A549 (cell line): ENCODE data around the gene SLC1A3. TPM values are rescaled to one million over a fixed set of nuclear protein-coding genes. Genes with fewer than 3 reads are reported as not detected.

ENCODE experiments used
- ATAC-seq, 2 experiments: fragments of 200-7000 bp in 1 of 2; fragments of >200 bp in 1 of 2; cut with Nextera tagmentation in 1 of 2; cut with Tn5 transposase in 1 of 2; 3 replicates each; pipeline versions ENCODE4 v1.8.0 to v1.9.1; 2018 to 2020; ENCODE audit warnings: mild to moderate bottlenecking in 1 of 2, moderate library complexity in 1 of 2
- CTCF ChIA-PET: fragments of 300-600 bp; sonication (Branson Sonifier 250); formaldehyde crosslinking; extraction: SDS; loops from one replicate; lab custom pipeline; 2021; ENCODE audit warnings: antibody characterized with exemption, inconsistent platforms; lab: Yijun Ruan, JAX
- POLR2A ChIA-PET: fragments of 350-600 bp; formaldehyde crosslinking; extraction: SDS; loops from one replicate; lab custom pipeline; 2021; ENCODE audit warnings: antibody characterized with exemption, inconsistent platforms; lab: Yijun Ruan, JAX
- DNase-seq, 2 experiments: peaks; one replicate each; pipeline versions ENCODE4 v3.0.0 to v3.0.0-alpha.2; 2011 to 2016; ENCODE audit warnings: low read depth in 1 of 2, low spot score in 1 of 2
- FAIRE-seq: peaks from 2 replicates; lab custom pipeline; 2011; peaks lifted over from hg19 to GRCh38; lab: Jason Lieb, UNC
- H3K27ac ChIP-seq, 2 experiments: fragments of >200 bp; sonication (Bioruptor Twin); formaldehyde crosslinking; 3 replicates each; pipeline ENCODE4 v1.5.1; 2016 to 2017
- H3K4me1 ChIP-seq: fragments of >200 bp; sonication (Bioruptor Twin); formaldehyde crosslinking; 3 replicates; pipeline ENCODE4 v1.6.1; 2016
- H3K4me2 ChIP-seq: fragments of >200 bp; sonication (Bioruptor Twin); formaldehyde crosslinking; 3 replicates; pipeline ENCODE4 v1.6.1; 2016
- H3K4me3 ChIP-seq: fragments of >200 bp; sonication (Bioruptor Twin); formaldehyde crosslinking; 3 replicates; pipeline ENCODE4 v1.5.1; 2016
- H3K9me3 ChIP-seq: fragments of >200 bp; sonication (Bioruptor Twin); formaldehyde crosslinking; 3 replicates; pipeline ENCODE4 v1.6.1; 2016
- ATOH8 ChIP-seq: fragments of 250-450 bp; sonication (Bioruptor Pico); IDR thresholded peaks from 2 replicates; pipeline ENCODE4 v1.5.0; 2020; ENCODE audit warnings: low read depth, mild to moderate bottlenecking, moderate library complexity
- EHF ChIP-seq: fragments of 250-450 bp; sonication (Bioruptor Pico); IDR thresholded peaks from 2 replicates; pipeline ENCODE4 v1.5.0; 2020; ENCODE audit warnings: mild to moderate bottlenecking
- EP300 ChIP-seq, 2 experiments: fragments of >200 bp; sonication (Bioruptor Twin); formaldehyde crosslinking; IDR thresholded peaks; 2 replicates in 1 of 2; 3 replicates in 1 of 2; pipeline ENCODE4 v1.6.1; 2016 to 2017
- FOSB ChIP-seq: fragments of 250-450 bp; sonication (Bioruptor Pico); IDR thresholded peaks from 2 replicates; pipeline ENCODE4 v1.5.0; 2020; ENCODE audit warnings: mild to moderate bottlenecking, moderate library complexity
- GATA3 ChIP-seq: IDR thresholded peaks from 2 replicates; pipeline ENCODE4 v1.6.1; 2012; ENCODE audit warnings: borderline replicate concordance
- HOXB5 ChIP-seq: fragments of 250-450 bp; sonication (Bioruptor Pico); IDR thresholded peaks from 2 replicates; pipeline ENCODE4 v1.5.0; 2020; ENCODE audit warnings: mild to moderate bottlenecking, moderate library complexity
- JUN ChIP-seq, 2 experiments: fragments of >200 bp; sonication (Bioruptor Twin); formaldehyde crosslinking; IDR thresholded peaks; 2 replicates in 1 of 2; 3 replicates in 1 of 2; pipeline ENCODE4 v1.6.1; 2016 to 2017
- KDM1A ChIP-seq: fragments of 200-600 bp; sonication (generic); IDR thresholded peaks from 2 replicates; pipeline ENCODE4 v1.6.1; 2016; ENCODE audit warnings: low read depth, mild to moderate bottlenecking
- KDM5A ChIP-seq: fragments of 200-600 bp; sonication (generic); IDR thresholded peaks from 2 replicates; pipeline ENCODE4 v1.6.1; 2016; ENCODE audit warnings: antibody characterized with exemption, mild to moderate bottlenecking
- MAFK ChIP-seq: fragments of 450-650 bp; IDR thresholded peaks from 2 replicates; pipeline ENCODE4 v1.6.1; 2014; ENCODE audit not compliant: partially characterized antibody
- NFE2L2 ChIP-seq: fragments of 150-350 bp; conservative IDR thresholded peaks from 2 replicates; pipeline ENCODE4 v1.6.1; 2014; ENCODE audit warnings: low read length
- NR3C1 ChIP-seq: fragments of >200 bp; sonication (Bioruptor Twin); formaldehyde crosslinking; IDR thresholded peaks from 3 replicates; pipeline ENCODE4 v1.6.1; 2017
- POLR2AphosphoS2 ChIP-seq: conservative IDR thresholded peaks from 2 replicates; pipeline ENCODE4 v1.6.1; 2012; ENCODE audit warnings: low read length, improper control_type of control experiment, inconsistent platforms
- RAD21 ChIP-seq, 2 experiments: fragments of >200 bp in 1 of 2; sonication (Bioruptor Twin) in 1 of 2; formaldehyde crosslinking in 1 of 2; IDR thresholded peaks in 1 of 2; conservative IDR thresholded peaks in 1 of 2; 2 replicates in 1 of 2; 3 replicates in 1 of 2; pipeline ENCODE4 v1.6.1; 2012 to 2018; ENCODE audit warnings: inconsistent platforms in 1 of 2
- RNF2 ChIP-seq: fragments of 200-600 bp; sonication (generic); IDR thresholded peaks from 2 replicates; pipeline ENCODE4 v1.6.1; 2016; ENCODE audit warnings: low read depth, mild to moderate bottlenecking, antibody characterized with exemption, moderate library complexity, borderline replicate concordance
- SMC3 ChIP-seq: fragments of >200 bp; sonication (Bioruptor Twin); formaldehyde crosslinking; IDR thresholded peaks from 3 replicates; pipeline ENCODE4 v1.6.1; 2018; ENCODE audit warnings: inconsistent platforms
- ZNF302 ChIP-seq: fragments of 250-450 bp; sonication (Bioruptor Pico); IDR thresholded peaks from 2 replicates; pipeline ENCODE4 v1.9.0; 2021; ENCODE audit warnings: inconsistent platforms, mild to moderate bottlenecking, moderate library complexity
- ZSCAN20 ChIP-seq: fragments of 250-450 bp; sonication (Bioruptor Pico); IDR thresholded peaks from 2 replicates; pipeline ENCODE4 v1.8.0; 2022; ENCODE audit warnings: mild to moderate bottlenecking, moderate library complexity
- WGBS: methylation state at CpG from one replicate; pipeline ENCODE4 v1.1.6; 2017; ENCODE audit errors: missing lambda C conversion rate; 5-methylcytosine and 5-hydroxymethylcytosine counted together
- polyA plus RNA-seq, 4 experiments: library from polyadenylated mRNA; depleted of rRNA in 3 of 4; stranded (reverse); fragments of >200 nt; fragmentation: RNase III in 1 of 4; extraction: RNeasy Plus Mini Kit Qiagen cat#74134 plus additional on column Dnase treatment in 1 of 4; gene quantifications; 2 replicates in 3 of 4; 3 replicates in 1 of 4; pipeline ENCODE4 v1.2.3, GENCODE V29; 2011 to 2017
- TF ChIP-seq, protein P1 (sequence below): IDR thresholded peaks from 2 replicates; pipeline ENCODE4 v1.6.1; 2012
- TF ChIP-seq, protein P2 (sequence below): fragments of 150-350 bp; IDR thresholded peaks from 2 replicates; pipeline ENCODE4 v1.6.1; 2014; ENCODE audit warnings: low read depth, mild to moderate bottlenecking, low read length
- TF ChIP-seq, protein P3 (sequence below): fragments of 200-600 bp; sonication (generic); IDR thresholded peaks from 2 replicates; pipeline ENCODE4 v1.6.1; 2016; ENCODE audit warnings: antibody characterized with exemption, mild to moderate bottlenecking, moderate library complexity

The SLC1A3 gene
- polyA plus RNA-seq, 2 of the 4 experiments (the other 2 are of a cell fraction) = not detected

DNA sequence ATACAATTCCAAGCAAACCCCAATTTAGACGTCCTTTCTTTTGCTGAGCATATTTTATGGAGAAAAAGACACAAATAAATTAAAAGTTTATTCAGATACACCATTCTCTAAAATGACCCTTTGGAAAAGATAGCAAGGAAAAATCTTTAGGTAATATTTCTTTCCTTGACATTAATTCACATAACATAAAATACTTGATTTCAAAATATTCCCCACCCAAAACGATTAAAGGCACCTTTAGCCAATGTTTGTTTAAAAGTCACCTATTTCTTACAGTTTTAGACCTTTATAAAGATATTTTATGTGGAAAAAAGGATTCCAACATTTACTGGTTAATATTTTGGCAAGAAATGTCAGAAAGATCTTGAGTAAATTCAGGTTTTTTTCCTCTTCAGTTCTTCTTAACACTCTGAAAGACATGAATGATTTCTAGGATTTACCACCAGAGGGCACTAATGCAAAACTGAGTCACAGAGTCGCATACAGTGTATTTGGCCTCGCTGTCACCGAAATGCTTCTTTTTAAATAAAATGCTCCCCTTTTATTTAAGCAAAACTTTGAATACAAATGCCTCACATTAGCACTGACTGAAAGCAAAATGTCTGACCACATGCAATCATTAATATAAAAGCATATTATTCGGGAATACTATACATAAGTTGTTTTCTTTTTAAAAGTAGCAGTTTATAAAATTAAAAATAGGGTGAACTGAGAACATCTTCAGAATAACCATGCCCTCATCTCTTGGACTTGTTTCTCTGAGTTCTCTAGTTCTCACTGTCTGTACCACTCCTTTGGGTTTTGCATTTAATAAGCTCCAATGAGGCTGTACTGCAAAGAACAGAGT, 122.5 kb downstream of the SLC1A3 start (continued):
- TF ChIP-seq NFE2L2 (no peak), POLR2AphosphoS2 (no peak), GATA3 (no peak), RAD21 (conservative IDR thresholded peaks at IDR 0.05 in 1 of 2, IDR thresholded peaks at IDR 0.05 in 1 of 2) (peak; percentile 43 to 49; a peak in 4 of 5 replicates), KDM5A (no peak), ATOH8 (CRISPR knock-in tag) (no peak), SMC3 (peak; percentile 53; the same call in 2 of the 3 replicates)
- TF ChIP-seq, protein P1, sequence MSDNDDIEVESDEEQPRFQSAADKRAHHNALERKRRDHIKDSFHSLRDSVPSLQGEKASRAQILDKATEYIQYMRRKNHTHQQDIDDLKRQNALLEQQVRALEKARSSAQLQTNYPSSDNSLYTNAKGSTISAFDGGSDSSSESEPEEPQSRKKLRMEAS = no peak

DNA sequence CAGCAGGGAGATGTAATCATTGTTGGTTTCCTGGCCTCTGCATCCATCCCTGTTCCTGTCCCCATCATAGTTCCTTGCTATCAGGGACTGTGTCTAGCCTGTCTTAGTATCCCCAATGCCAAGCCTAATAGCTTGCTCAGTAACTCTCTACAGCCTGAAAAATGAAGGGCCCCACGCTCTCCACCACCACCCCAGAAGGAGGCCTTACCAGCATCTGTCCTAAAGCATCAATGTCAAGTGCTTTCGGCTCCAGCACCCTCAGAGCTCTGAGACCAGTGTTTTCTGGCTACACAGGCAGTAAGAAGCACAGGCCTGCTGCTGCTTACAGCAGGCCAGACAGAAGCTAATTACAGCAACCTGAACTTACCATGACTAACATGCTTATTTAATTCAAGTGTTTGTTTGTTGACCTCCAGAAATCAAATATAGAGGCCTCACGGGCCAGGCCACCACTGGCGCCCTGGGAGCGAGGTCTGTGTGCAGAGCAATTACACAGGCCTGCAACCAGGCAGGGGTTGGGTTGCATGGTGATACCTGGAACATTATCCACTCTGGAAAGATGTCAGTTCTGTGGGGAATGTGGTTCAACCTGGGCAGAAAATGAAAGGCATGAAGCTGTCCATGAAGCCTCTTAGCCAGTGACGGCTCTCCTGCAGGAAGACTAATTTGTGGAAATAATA, 124.3 kb downstream of the SLC1A3 start:
- H3K4me2 ChIP-seq = no peak overlapping the region
- POLR2A ChIA-PET = interaction anchor here (0.6 kb wide), 1 partner anchor 96 kb away, joined by 5 read pairs; no protein-coding TSS in a partner anchor
- no peaks in the 10 kb centered on the region for H3K9me3 ChIP-seq
- H3K4me1 ChIP-seq = no peaks in the 10 kb centered on the region
- ATAC-seq = no peak
- 67% methylated on average over 6 of the region's 6 CpGs for WGBS
- no peak overlapping the region for H3K27ac ChIP-seq
- DNase-seq = no peak
- no peak for FAIRE-seq
- TF ChIP-seq JUN (IDR thresholded peaks at IDR 0.05) (no peak), EP300 (IDR thresholded peaks at IDR 0.05) (no peak), MAFK (no peak), RNF2 (no peak), NR3C1 (no peak), ZNF302 (CRISPR knock-in tag) (no peak), KDM1A (no peak), ZSCAN20 (CRISPR knock-in tag) (no peak), HOXB5 (CRISPR knock-in tag) (no peak), RAD21 (conservative IDR thresholded peaks at IDR 0.05 in 1 of 2, IDR thresholded peaks at IDR 0.05 in 1 of 2) (no peak), GATA3 (no peak), FOSB (CRISPR knock-in tag) (no peak), EHF (CRISPR knock-in tag) (no peak)
- TF ChIP-seq, protein P2, sequence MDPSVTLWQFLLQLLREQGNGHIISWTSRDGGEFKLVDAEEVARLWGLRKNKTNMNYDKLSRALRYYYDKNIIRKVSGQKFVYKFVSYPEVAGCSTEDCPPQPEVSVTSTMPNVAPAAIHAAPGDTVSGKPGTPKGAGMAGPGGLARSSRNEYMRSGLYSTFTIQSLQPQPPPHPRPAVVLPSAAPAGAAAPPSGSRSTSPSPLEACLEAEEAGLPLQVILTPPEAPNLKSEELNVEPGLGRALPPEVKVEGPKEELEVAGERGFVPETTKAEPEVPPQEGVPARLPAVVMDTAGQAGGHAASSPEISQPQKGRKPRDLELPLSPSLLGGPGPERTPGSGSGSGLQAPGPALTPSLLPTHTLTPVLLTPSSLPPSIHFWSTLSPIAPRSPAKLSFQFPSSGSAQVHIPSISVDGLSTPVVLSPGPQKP = no peak
- TF ChIP-seq, protein P1 = no peak
- TF ChIP-seq, protein P3, sequence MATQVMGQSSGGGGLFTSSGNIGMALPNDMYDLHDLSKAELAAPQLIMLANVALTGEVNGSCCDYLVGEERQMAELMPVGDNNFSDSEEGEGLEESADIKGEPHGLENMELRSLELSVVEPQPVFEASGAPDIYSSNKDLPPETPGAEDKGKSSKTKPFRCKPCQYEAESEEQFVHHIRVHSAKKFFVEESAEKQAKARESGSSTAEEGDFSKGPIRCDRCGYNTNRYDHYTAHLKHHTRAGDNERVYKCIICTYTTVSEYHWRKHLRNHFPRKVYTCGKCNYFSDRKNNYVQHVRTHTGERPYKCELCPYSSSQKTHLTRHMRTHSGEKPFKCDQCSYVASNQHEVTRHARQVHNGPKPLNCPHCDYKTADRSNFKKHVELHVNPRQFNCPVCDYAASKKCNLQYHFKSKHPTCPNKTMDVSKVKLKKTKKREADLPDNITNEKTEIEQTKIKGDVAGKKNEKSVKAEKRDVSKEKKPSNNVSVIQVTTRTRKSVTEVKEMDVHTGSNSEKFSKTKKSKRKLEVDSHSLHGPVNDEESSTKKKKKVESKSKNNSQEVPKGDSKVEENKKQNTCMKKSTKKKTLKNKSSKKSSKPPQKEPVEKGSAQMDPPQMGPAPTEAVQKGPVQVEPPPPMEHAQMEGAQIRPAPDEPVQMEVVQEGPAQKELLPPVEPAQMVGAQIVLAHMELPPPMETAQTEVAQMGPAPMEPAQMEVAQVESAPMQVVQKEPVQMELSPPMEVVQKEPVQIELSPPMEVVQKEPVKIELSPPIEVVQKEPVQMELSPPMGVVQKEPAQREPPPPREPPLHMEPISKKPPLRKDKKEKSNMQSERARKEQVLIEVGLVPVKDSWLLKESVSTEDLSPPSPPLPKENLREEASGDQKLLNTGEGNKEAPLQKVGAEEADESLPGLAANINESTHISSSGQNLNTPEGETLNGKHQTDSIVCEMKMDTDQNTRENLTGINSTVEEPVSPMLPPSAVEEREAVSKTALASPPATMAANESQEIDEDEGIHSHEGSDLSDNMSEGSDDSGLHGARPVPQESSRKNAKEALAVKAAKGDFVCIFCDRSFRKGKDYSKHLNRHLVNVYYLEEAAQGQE = no peak
- no peak overlapping the region for H3K4me3 ChIP-seq
- CTCF ChIA-PET = interaction anchor here (0.7 to 2.8 kb wide), 12 partner anchors 8 to 350 kb away, joined by 3 to 27 read pairs (median 4); partner anchors contain the start of gene NIPBL
